Activated naive CD4-positive, alpha-beta T cell treated with anti-CD3 and anti-CD28 coated beads, Interleukin-2, amount 10 ng/mL, durations not matched to agents 7 days and 5 days (primary cell): ENCODE results near the gene GAR1.
"Not testable (repeated sequence)": the region's sequence is repeated elsewhere in the genome, so short reads cannot be mapped to it uniquely, and the experiment has no call there.

ENCODE experiments used
- CTCF ChIA-PET: fragments of 350-600 bp; sonication (Branson Sonifier 250); formaldehyde crosslinking; loops from one replicate; lab custom pipeline; 2021; ENCODE audit warnings: antibody characterized with exemption; lab: Charles Lee
- DNase-seq: peaks from one replicate; pipeline ENCODE4 v3.0.0-alpha.2; 2020
- H3K27ac Mint-ChIP-seq: one replicate; pipeline ENCODE4 v1.8.0; 2021; ENCODE audit warnings: mild to moderate bottlenecking, moderate library complexity, mixed read lengths
- H3K27me3 Mint-ChIP-seq: one replicate; pipeline ENCODE4 v1.8.0; 2021; ENCODE audit warnings: mild to moderate bottlenecking, mixed read lengths
- H3K36me3 Mint-ChIP-seq: one replicate; pipeline ENCODE4 v1.8.0; 2021; ENCODE audit warnings: mixed read lengths
- H3K4me1 Mint-ChIP-seq: one replicate; pipeline ENCODE4 v1.8.0; 2021; ENCODE audit warnings: mixed read lengths
- H3K4me3 Mint-ChIP-seq: one replicate; pipeline ENCODE4 v1.8.0; 2021; ENCODE audit warnings: mild to moderate bottlenecking, moderate library complexity, mixed read lengths
- H3K9me3 Mint-ChIP-seq: one replicate; pipeline ENCODE4 v1.8.0; 2021; ENCODE audit warnings: mixed read lengths

Gene GAR1

DNA sequence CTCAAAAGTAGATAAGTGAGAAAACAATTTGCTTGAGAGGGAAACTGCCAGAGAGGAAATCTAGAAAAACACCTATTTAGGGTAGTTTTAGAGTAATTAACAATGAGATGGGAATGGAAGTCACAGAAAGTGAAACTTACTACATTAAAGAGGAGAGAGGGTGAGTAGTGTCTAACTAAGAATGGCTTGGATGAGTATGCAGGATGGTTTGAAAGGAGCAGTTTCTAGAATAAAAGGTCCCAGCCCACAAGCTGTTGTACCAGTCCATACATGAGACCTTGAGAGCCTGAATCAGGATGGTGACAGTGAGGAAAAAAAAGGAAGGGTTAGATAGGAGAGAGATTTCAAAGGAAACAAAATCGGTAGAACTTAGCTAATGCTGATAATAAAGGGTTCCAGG lies 1.3 kb downstream of the GAR1 start:
- peak overlapping the region; percentile 98 for H3K27ac Mint-ChIP-seq
- H3K4me3 Mint-ChIP-seq: peak overlapping the region; percentile 98
- no peaks in the 10 kb centered on the region for H3K27me3 Mint-ChIP-seq
- no peaks in the 10 kb centered on the region for H3K9me3 Mint-ChIP-seq
- peaks cover 58% of the 10 kb centered on the region for H3K4me1 Mint-ChIP-seq
- peaks cover 53% of the 10 kb centered on the region for H3K36me3 Mint-ChIP-seq
- CTCF ChIA-PET: interaction anchor here (0.9 to 1.7 kb wide), 5 partner anchors 10 to 386 kb away, joined by 3 to 5 read pairs (median 3); partner anchors contain the start of genes CASP6 and SEC24B
- no peak for DNase-seq

DNA sequence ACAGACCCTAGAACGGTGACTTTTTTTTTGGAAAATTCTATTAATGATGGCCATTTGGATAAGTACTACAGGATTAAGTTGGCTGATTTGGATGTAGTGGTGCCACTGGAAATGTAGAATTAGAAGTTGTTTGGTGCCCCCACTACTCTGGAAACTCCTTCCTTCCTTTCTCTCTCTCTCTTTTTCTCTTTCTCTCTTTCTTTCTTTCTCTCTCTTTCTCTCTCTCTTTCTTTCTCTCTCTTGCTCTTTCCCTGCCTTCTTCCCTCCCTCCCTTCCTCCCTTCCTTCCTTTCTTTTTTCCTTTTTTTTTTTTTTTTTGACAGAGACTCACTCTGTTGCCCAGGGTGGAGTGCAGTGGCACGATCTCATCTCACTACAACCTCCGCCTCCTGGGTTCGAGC lies 2.7 kb downstream of the GAR1 start:
- Mint-ChIP-seq H3K36me3 (peaks cover 56% of the 10 kb centered on the region), H3K4me3 (no peak overlapping the region), H3K27me3 (no peaks in the 10 kb centered on the region), H3K4me1 (peaks cover 51% of the 10 kb centered on the region), H3K27ac (no peak overlapping the region), H3K9me3 (no peaks in the 10 kb centered on the region)
- DNase-seq: no peak
- CTCF ChIA-PET: interaction anchor here (0.6 to 1.4 kb wide), 2 partner anchors 14 to 386 kb away, joined by 3 to 4 read pairs; no protein-coding TSS in a partner anchor

DNA sequence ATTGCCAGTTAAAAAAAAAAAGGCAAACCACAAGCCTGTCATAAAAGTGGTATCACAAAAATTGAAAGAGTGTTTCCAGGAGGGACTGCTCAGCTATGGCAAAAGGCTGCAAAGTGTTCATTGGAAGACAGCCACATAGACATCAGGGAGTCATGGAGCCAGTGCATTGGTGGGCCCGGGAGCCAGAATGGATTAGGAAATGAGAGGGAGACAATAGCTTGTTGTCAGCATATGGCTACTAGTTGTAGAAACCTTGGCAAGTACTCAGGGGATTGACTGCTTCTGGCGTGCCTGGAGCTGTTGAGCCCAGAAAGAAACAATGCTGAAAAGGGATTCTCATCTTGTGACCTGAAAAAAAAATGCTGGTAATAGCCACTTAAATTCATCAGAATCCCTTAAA lies 5.0 kb downstream of the GAR1 start:
- H3K27me3 Mint-ChIP-seq: no peaks in the 10 kb centered on the region
- H3K9me3 Mint-ChIP-seq: no peaks in the 10 kb centered on the region
- no peak overlapping the region for H3K4me3 Mint-ChIP-seq
- peaks cover 39% of the 10 kb centered on the region for H3K4me1 Mint-ChIP-seq
- H3K36me3 Mint-ChIP-seq: peaks cover 65% of the 10 kb centered on the region
- CTCF ChIA-PET: interaction anchor here (0.6 to 1.5 kb wide), 2 partner anchors 158 to 244 kb away, joined by 3 to 5 read pairs; no protein-coding TSS in a partner anchor
- peak overlapping the region; percentile 24 for H3K27ac Mint-ChIP-seq
- DNase-seq: no peak

DNA sequence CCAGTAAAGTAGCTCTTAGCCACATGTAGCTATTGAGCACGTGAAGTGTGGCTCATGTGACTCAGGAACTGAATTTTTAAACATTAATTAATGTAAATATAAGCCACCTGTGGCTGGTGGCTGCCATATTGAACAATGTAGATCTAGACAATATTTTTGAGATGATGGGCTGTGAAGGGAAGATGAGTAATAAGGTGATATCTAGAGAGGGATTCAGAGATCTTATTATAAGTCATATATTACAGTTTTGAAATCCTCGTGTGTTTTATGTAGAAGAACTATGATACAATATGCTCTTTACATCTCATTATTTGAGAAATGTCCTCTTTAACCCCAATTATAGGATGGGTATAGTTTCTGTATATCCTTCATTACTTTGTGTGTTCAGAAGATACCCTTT lies 5.6 kb downstream of the GAR1 start:
- no peaks in the 10 kb centered on the region for H3K27me3 Mint-ChIP-seq
- H3K9me3 Mint-ChIP-seq: no peaks in the 10 kb centered on the region
- no peak for DNase-seq
- peaks cover 35% of the 10 kb centered on the region for H3K4me1 Mint-ChIP-seq
- H3K4me3 Mint-ChIP-seq: no peak overlapping the region
- CTCF ChIA-PET: interaction anchor here (1.5 kb wide), 1 partner anchor 158 kb away, joined by 5 read pairs; no protein-coding TSS in a partner anchor
- H3K36me3 Mint-ChIP-seq: peaks cover 60% of the 10 kb centered on the region
- H3K27ac Mint-ChIP-seq: no peak overlapping the region

DNA sequence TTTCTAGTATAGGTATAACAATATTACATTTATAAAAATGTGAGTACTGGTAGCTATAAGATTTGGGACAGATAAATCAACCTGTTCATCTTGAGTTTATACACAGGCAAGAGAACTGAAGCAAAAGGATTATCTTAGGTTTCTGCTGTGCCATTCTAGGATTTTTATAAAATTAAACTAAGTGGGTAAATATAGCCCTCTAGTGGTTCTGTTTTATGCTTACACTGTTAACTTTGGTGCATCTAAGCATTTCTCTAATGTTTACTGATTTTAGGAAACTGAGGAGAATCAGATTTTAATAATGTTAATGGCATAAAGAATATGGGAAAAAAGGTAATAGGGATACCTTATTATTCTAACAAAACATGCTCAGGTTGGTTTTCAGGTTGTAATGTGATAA lies 11.2 kb downstream of the GAR1 start:
- Mint-ChIP-seq H3K9me3 (no peaks in the 10 kb centered on the region), H3K4me3 (no peak overlapping the region), H3K27me3 (no peaks in the 10 kb centered on the region), H3K36me3 (peaks cover 18% of the 10 kb centered on the region), H3K27ac (no peak overlapping the region), H3K4me1 (no peaks in the 10 kb centered on the region)
- CTCF ChIA-PET: interaction anchor here (0.6 to 1.8 kb wide), 11 partner anchors 10 to 439 kb away, joined by 3 to 5 read pairs (median 3); partner anchors contain the start of gene SEC24B
- DNase-seq: no peak

DNA sequence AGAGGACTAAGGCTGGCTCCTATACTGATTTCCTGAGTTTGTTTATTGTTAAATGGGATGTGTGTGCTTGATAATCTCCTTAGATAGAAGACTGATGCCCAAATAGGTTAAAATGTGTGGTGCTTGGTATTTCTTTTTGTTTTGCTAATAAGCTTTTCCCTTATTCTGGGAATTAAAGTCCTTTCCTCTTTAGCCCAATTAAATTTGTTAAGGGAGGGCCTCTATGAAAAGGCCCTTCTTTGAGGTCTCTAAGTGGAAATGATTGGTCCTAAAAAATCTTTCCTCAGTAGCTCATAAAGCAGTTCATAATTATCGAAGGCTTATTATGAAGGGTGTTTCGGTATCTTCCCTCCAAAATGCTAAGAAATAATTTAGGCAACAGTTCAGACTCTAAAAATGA lies 12.1 kb downstream of the GAR1 start, which contains the start of gene RRH:
TSS of gene RRH (plus strand) at position 301 of the 400 bp plus-strand sequence. CDS start at position 357, 56 bp downstream.
- H3K36me3 Mint-ChIP-seq: peaks cover 14% of the 10 kb centered on the region
- H3K9me3 Mint-ChIP-seq: no peaks in the 10 kb centered on the region
- no peak for DNase-seq
- no peaks in the 10 kb centered on the region for H3K4me1 Mint-ChIP-seq
- no peaks in the 10 kb centered on the region for H3K27me3 Mint-ChIP-seq
- CTCF ChIA-PET: interaction anchor here (0.9 to 1.8 kb wide), 6 partner anchors 11 to 414 kb away, joined by 3 to 5 read pairs (median 3); no protein-coding TSS in a partner anchor
- H3K4me3 Mint-ChIP-seq: no peak within 1 kb of the TSS
- no peak within 1 kb of the TSS for H3K27ac Mint-ChIP-seq

DNA sequence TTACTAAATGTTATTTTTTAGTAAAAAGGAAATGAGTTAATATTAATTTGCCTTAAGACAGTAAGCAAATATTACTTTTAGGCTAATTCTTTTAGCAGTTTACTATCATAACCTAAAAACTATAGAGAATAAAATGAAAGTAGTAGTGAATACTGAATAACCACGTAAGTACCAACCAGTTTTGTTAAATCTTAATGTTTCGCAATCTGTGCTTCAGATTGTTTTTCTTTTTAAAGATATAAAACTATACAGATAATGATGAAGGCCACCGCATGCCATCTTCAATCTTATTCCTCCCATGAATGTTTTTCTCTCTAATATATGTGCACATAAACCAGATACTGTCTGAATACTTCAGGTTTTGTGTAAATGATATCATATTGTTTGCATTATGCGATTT lies 18.2 kb downstream of the GAR1 start:
- no peak overlapping the region for H3K4me3 Mint-ChIP-seq
- H3K36me3 Mint-ChIP-seq: no peaks in the 10 kb centered on the region
- H3K4me1 Mint-ChIP-seq: no peaks in the 10 kb centered on the region
- no peak overlapping the region for H3K27ac Mint-ChIP-seq
- H3K9me3 Mint-ChIP-seq: no peaks in the 10 kb centered on the region
- no peaks in the 10 kb centered on the region for H3K27me3 Mint-ChIP-seq
- no peak for DNase-seq
- CTCF ChIA-PET: no interaction called here

DNA sequence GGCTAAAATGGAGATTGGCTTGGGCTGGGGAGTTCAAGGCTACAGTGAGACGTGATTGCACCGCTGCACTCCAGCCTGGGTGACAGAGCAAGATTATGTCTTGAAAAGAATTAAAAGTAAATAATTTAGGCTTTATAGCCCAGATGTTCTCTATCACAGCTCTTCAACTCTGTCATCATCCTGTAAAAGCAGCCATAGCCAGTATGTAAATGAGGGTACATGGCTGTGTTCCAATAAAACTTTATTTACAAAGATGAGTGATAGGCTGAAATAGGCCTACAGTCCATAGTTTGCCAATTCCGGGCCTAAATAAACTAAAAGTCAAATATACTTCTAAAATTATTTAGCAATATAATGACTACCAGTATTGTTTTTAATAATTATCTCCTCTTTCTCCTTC lies 21.4 kb downstream of the GAR1 start:
- H3K4me1 Mint-ChIP-seq: no peaks in the 10 kb centered on the region
- H3K36me3 Mint-ChIP-seq: no peaks in the 10 kb centered on the region
- H3K4me3 Mint-ChIP-seq: no peak overlapping the region
- H3K27me3 Mint-ChIP-seq: no peaks in the 10 kb centered on the region
- DNase-seq: no peak
- H3K9me3 Mint-ChIP-seq: no peaks in the 10 kb centered on the region
- H3K27ac Mint-ChIP-seq: no peak overlapping the region
- CTCF ChIA-PET: no interaction called here

DNA sequence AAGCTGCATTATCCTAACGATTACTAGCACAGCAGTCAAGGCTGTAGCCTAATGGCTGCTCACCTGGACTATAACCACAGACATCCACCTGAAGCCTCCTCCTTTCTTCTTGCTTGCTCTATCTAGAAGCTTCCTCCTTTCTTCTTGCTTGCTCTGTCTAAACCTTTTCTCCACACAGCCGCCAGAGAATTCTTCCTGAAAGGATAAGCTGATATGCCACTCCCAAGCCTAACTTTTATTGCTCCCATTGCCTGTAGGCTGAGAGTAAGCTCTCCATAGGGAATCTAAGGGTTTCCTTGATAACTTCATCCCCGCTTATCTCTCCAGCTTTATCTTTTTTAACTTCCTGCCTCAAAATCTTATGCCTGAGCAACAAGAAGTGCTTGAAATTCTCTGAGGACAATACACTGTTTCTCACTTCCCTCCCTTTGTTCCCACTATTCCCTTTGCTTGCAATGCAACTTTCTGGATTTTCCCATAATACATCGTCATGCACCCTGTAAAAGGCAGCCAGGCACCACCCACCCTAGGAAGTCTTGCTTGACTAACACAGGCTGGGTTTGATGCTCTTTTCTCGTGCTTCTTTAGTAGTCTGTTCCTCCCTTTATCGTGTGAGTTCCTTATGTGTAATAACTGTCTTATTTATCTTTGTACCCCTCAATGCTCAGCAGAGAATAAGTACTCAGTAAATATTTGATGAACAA lies 31.0 kb downstream of the GAR1 start:
- Mint-ChIP-seq H3K36me3 (no peaks in the 10 kb centered on the region), H3K9me3 (no peaks in the 10 kb centered on the region), H3K27me3 (no peaks in the 10 kb centered on the region), H3K27ac (no peak overlapping the region), H3K4me3 (no peak overlapping the region), H3K4me1 (no peaks in the 10 kb centered on the region)
- DNase-seq: no peak
- CTCF ChIA-PET: no interaction called here

DNA sequence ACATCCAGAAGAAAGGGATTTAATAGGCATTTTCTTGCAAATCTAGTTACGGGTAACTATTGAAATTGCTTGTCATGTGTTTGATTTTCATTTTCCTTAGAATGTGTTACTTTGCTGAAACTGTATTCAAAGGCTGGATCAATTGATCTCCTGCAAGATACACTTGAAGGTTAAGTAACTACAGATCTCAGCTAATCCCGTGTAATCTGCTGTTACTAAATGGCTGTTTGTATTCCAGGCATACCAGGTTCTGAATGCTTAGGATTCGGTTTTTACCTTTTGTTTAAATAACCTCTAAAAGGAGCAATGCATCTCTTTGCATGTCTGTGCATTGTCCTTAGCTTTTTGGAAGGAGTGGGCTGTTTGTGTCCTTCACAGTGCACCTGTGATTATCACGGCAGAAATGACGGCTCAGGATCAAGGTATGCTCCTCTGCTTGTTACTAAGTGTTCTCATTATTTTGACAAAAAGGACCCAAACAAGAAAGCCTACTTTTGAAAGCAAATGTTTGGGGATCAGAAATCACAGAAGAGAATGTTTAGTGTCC lies 32.4 kb downstream of the GAR1 start, which contains the start of gene LRIT3:
TSS of gene LRIT3 (plus strand) at position 212 of the 547 bp plus-strand sequence. CDS start at position 307, 95 bp downstream.
- Mint-ChIP-seq H3K9me3 (no peaks in the 10 kb centered on the region), H3K4me3 (no peak within 1 kb of the TSS), H3K27me3 (no peaks in the 10 kb centered on the region), H3K36me3 (no peaks in the 10 kb centered on the region), H3K4me1 (no peaks in the 10 kb centered on the region), H3K27ac (no peak within 1 kb of the TSS)
- CTCF ChIA-PET: no interaction called here
- DNase-seq: no peak

DNA sequence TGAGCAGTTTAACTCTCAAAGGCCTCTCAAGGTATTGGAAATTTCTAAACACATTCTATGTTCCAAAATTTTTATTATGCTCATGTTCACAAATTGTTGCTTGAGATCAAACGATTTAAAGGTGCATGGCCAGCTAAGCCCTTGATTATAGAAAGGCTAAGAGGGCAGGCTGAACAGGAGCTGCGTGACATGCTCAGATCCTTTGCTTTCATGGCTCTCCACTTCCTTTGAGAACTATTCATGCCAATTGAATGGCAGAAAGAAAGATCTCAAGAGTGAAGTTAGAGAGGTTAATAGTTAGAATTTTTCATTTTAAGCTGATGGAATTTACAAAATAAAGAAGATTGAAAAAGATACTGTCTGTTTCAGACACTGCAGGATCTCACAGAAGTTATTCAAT lies 32.9 kb downstream of the GAR1 start:
- Mint-ChIP-seq H3K9me3 (no peaks in the 10 kb centered on the region), H3K27ac (no peak overlapping the region), H3K4me1 (no peaks in the 10 kb centered on the region), H3K27me3 (no peaks in the 10 kb centered on the region), H3K4me3 (no peak overlapping the region), H3K36me3 (peaks cover 1% of the 10 kb centered on the region)
- CTCF ChIA-PET: no interaction called here
- DNase-seq: no peak

DNA sequence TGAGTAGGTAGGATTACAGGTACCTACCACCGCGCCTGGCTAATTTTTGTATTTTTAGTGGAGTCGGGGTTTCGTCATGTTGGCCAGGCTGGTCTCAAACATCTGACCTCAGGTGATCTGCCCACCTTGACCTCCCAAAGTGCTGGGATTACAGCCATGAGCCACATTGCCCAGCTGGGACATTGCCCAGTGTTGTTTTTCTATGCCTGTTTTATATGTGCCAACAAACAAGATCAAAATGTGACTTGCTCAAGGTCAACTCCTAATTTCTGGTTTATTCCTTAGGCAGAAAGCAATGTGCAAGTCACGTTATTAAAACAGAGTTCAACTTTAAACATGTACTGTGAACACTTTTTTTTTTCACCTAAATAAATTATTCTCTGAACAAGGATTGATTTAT lies 35.0 kb downstream of the GAR1 start:
- CTCF ChIA-PET: no interaction called here
- no peak for DNase-seq
- Mint-ChIP-seq H3K36me3 (peaks cover 1% of the 10 kb centered on the region), H3K4me1 (no peaks in the 10 kb centered on the region), H3K27ac (no peak overlapping the region), H3K9me3 (no peaks in the 10 kb centered on the region), H3K4me3 (no peak overlapping the region), H3K27me3 (no peaks in the 10 kb centered on the region)

DNA sequence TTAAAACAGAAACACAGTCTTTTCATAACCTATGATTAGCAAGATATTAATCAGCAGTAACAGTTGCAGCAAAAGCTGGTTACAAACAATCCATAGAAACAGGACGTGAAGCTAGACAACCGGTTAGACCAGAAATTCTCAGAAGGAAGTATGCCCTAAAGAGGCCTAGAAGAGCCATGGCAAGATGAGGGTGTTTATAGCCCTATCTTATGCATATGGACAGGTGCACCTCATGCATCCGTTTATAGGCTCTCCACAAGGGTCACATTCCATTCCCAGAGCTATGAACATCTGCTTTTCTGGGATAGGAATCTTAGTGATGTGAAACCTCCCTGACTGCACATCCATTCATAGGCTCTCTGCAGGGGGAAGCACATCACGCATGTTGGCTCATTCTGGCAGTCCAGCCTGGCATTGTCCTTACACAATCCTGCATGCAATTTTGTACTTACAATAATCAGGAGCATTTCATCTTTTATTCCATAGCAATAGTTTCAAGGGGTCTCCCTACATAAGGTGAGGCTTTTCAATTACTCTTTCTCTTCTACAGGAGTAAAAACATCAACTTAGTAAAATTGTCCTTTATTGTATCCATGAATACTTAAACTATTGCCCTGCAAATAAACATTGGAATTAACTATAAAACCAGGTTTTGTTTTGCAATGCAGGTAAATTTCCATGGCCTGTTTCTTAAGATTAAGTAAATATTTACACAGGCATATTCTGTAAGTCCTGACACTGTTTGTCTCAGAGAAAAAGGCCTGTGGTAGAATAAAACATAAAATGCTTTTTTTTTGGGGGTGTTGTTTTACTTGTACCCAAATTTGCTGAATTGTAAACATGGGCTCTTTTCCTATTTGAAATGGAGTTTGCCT lies 44.1 kb downstream of the GAR1 start:
- H3K9me3 Mint-ChIP-seq: peaks cover 17% of the 10 kb centered on the region
- H3K27me3 Mint-ChIP-seq, H3K4me3 Mint-ChIP-seq, H3K4me1 Mint-ChIP-seq, CTCF ChIA-PET, H3K27ac Mint-ChIP-seq, DNase-seq, H3K36me3 Mint-ChIP-seq: not testable (repeated sequence)

DNA sequence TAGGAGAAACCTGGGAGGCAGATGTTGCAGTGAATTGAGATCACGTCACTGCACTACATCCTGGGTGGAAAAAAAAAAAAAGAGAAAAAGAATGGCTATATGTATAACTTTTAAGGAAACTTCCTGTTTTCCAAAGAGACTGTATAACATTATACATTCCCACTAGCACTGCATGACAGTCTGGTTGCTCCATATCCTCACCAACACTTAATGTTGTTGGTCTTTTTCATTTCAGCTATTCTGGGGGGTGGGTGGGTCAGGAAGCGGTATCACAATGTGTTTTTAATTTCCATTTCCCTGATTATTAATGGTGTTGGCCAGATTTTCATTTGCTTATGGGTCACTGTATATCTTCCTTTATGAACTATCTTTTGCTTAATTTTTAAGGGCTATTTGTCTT lies 45.7 kb downstream of the GAR1 start:
- H3K4me1 Mint-ChIP-seq: no peaks in the 10 kb centered on the region
- no peaks in the 10 kb centered on the region for H3K27me3 Mint-ChIP-seq

More for the DNA sequence above, 45.7 kb downstream of the GAR1 start:
- Mint-ChIP-seq H3K9me3 (peaks cover 17% of the 10 kb centered on the region), H3K4me3 (no peak overlapping the region), H3K27ac (no peak overlapping the region), H3K36me3 (no peaks in the 10 kb centered on the region)
- DNase-seq: no peak
- CTCF ChIA-PET: no interaction called here
